GM10248 (cell line): ENCODE measurements around the gene RBM24.
"Not testable (repeated sequence)": the region's sequence is repeated elsewhere in the genome, so short reads cannot be mapped to it uniquely, and the experiment has no call there.

Experiments used
- CTCF ChIA-PET: fragments of 300-600 bp; sonication (Branson Sonifier 250); formaldehyde crosslinking; extraction: SDS; loops from one replicate; lab custom pipeline; 2021; ENCODE audit warnings: antibody characterized with exemption; lab: Yijun Ruan, JAX
- POLR2A ChIA-PET: fragments of 350-650 bp; sonication (Branson Sonifier 250); formaldehyde crosslinking; extraction: SDS; loops from one replicate; lab custom pipeline; 2020; ENCODE audit warnings: antibody characterized with exemption; lab: Yijun Ruan, JAX
- DNase-seq: peaks from one replicate; pipeline ENCODE4 v3.0.0; 2012; ENCODE audit errors: extremely low spot score
- TF ChIP-seq, protein P1 (sequence below): IDR thresholded peaks from 2 replicates; pipeline ENCODE4 v1.5.1; 2012; ENCODE audit warnings: mild to moderate bottlenecking, low read depth; ENCODE audit errors: extremely low read depth, missing control alignments, control extremely low read depth

RBM24 gene

GRCh38 chr6:17305219-17306001 is 24.2 kb downstream of the RBM24 start:
- ChIA-PET POLR2A (no interaction called here), CTCF (no interaction called here)
- TF ChIP-seq, protein P1, sequence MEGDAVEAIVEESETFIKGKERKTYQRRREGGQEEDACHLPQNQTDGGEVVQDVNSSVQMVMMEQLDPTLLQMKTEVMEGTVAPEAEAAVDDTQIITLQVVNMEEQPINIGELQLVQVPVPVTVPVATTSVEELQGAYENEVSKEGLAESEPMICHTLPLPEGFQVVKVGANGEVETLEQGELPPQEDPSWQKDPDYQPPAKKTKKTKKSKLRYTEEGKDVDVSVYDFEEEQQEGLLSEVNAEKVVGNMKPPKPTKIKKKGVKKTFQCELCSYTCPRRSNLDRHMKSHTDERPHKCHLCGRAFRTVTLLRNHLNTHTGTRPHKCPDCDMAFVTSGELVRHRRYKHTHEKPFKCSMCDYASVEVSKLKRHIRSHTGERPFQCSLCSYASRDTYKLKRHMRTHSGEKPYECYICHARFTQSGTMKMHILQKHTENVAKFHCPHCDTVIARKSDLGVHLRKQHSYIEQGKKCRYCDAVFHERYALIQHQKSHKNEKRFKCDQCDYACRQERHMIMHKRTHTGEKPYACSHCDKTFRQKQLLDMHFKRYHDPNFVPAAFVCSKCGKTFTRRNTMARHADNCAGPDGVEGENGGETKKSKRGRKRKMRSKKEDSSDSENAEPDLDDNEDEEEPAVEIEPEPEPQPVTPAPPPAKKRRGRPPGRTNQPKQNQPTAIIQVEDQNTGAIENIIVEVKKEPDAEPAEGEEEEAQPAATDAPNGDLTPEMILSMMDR, result no peak
- DNase-seq, result no peak

DNA sequence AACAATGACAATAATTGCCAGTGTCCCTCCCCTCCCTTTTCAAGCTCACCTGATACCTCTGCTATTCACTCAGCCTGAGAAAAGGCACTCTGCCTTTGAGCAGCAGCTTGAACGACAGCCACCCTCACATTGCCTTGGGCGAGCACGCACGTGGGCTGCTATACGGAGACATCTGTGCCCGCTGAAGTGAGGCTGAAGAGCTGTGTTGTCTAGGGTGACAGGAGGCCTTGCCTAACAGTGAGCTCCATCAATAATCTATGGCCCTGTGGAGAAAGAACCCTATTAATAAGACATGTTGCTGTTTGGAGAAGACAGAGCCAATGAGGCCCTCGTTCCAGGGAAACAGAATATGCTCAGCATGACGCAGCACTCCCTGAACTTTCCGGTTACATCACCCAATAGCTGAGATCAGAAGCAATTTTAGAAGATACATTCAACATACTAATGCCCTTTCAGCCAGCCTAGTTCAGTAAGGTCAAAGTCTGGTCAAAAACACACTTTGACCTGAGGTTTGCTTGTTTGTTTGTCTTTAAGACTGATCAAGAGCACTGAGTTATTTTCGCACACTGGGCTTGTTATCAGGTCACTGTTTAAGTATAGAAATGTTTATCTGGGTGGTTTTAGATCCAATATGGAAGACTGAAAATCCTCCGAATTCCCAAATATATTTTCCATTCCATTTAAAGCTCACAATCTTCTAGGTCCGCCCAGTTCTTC is 30.6 kb downstream of the RBM24 start:
- no peak for DNase-seq
- CTCF ChIA-PET, result interaction anchor here (1.3 kb wide), 1 partner anchor 44 kb away, joined by 3 read pairs; no protein-coding TSS in a partner anchor
- POLR2A ChIA-PET, result no interaction called here
- TF ChIP-seq, protein P1, result no peak

GRCh38 chr6:17313238-17313637 is 32.1 kb downstream of the RBM24 start:
- CTCF ChIA-PET, POLR2A ChIA-PET, DNase-seq: not testable (repeated sequence)

DNA sequence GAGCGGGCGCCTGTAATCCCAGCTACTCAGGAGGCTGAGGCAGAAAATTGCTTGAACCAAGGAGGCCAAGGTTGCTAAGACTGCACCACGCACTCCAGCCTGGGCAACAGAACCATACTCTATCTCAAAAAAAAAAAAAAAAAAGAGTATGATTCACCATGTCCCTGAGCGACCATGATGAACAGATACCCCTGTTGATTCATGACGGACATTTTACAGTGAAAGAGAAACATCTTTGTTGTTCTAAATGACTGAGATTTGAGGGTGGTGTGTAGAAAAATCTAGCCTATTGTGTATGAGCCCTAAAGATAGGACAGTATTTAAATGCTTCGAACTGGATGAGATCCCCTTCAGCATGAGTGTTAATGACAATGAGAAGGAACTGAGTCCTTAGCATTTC is 32.8 kb downstream of the RBM24 start:
- TF ChIP-seq, protein P1, result no peak
- ChIA-PET POLR2A (no interaction called here), CTCF (no interaction called here)
- DNase-seq, result no peak

GRCh38 chr6:17315262-17315661 is 34.1 kb downstream of the RBM24 start:
- CTCF ChIA-PET, result no interaction called here
- DNase-seq, result no peak
- TF ChIP-seq, protein P1, result no peak
- POLR2A ChIA-PET, result no interaction called here

- CTCF ChIA-PET, result interaction anchor here (0.9 kb wide), 1 partner anchor 21 kb away, joined by 3 read pairs; no protein-coding TSS in a partner anchor
These were observed 37.4 kb downstream of the RBM24 start for GRCh38 chr6:17318435-17319165.

GRCh38 chr6:17320266-17320665 is 39.1 kb downstream of the RBM24 start:
- DNase-seq, POLR2A ChIA-PET, CTCF ChIA-PET: not testable (repeated sequence)

More at GRCh38 chr6:17318435-17319165, 37.4 kb downstream of the RBM24 start:
- POLR2A ChIA-PET, result no interaction called here
- DNase-seq, result no peak
- TF ChIP-seq, protein P1, result no peak
